PC-9 (cell line): Measurements from ENCODE around the gene CGB3. TPM values are rescaled to one million over a fixed set of nuclear protein-coding genes. Genes with fewer than 3 reads are reported as not detected.

Experiments used
- BruUV-seq: library from RNA; stranded (reverse); fragments of 400-500 nt; replicated peaks from 2 replicates; lab custom pipeline; 2021; lab: Mats Ljungman, UMichigan
- CTCF ChIA-PET: fragments of 300-600 bp; sonication (Branson Sonifier 250); formaldehyde crosslinking; loops from one replicate; lab custom pipeline; 2022; ENCODE audit warnings: antibody characterized with exemption; lab: Charles Lee
- POLR2A ChIA-PET: fragments of 300-600 bp; sonication (Branson Sonifier 250); formaldehyde crosslinking; loops from one replicate; lab custom pipeline; 2022; ENCODE audit warnings: antibody characterized with exemption; ENCODE audit not compliant: unreplicated experiment; lab: Charles Lee
- DNase-seq, 2 experiments: peaks; one replicate each; pipeline versions ENCODE4 v3.0.0 to v3.0.0-alpha.2; 2015 to 2022; ENCODE audit warnings: mixed read lengths in 1 of 2
- H2AFZ ChIP-seq: fragments of 200-600 bp; sonication (generic); 2 replicates; pipeline ENCODE4 v1.8.1; 2017; ENCODE audit warnings: antibody characterized with exemption
- H3F3A ChIP-seq: fragments of 200-600 bp; sonication (generic); 2 replicates; pipeline ENCODE4 v1.8.1; 2017; ENCODE audit warnings: antibody characterized with exemption, mild to moderate bottlenecking, low read depth; ENCODE audit not compliant: insufficient read depth
- H3K27ac ChIP-seq: fragments of 200-600 bp; sonication (generic); 2 replicates; pipeline ENCODE4 v1.6.1; 2016; ENCODE audit warnings: mixed run types
- H3K27me3 ChIP-seq: fragments of 200-600 bp; sonication (generic); 2 replicates; pipeline ENCODE4 v1.6.1; 2016; ENCODE audit warnings: low read depth, mixed run types; ENCODE audit not compliant: insufficient read depth
- H3K36me3 ChIP-seq: fragments of 200-600 bp; sonication (generic); 2 replicates; pipeline ENCODE4 v1.6.1; 2016; ENCODE audit warnings: low read depth, mixed run types
- H3K4me1 ChIP-seq: fragments of 200-600 bp; sonication (generic); replicated peaks from 2 replicates; pipeline ENCODE4 v1.6.1; 2016; ENCODE audit warnings: mixed run types; ENCODE audit not compliant: insufficient read depth
- H3K4me2 ChIP-seq: fragments of 200-600 bp; sonication (generic); 2 replicates; pipeline ENCODE4 v1.6.1; 2017; ENCODE audit warnings: mixed run types
- H3K4me3 ChIP-seq: fragments of 200-600 bp; sonication (generic); 2 replicates; pipeline ENCODE4 v1.6.1; 2016; ENCODE audit warnings: mixed run types
- H3K79me2 ChIP-seq: fragments of 200-600 bp; sonication (generic); 2 replicates; pipeline ENCODE4 v1.6.1; 2017; ENCODE audit warnings: low read depth, mixed run types
- H3K9me2 ChIP-seq: fragments of 200-600 bp; sonication (generic); 2 replicates; pipeline ENCODE4 v1.8.1; 2017; ENCODE audit warnings: mild to moderate bottlenecking; ENCODE audit not compliant: insufficient read depth
- H3K9me3 ChIP-seq: fragments of 200-600 bp; sonication (generic); 2 replicates; pipeline ENCODE4 v1.8.1; 2016; ENCODE audit warnings: low read depth; ENCODE audit not compliant: insufficient read depth
- H4K20me1 ChIP-seq: fragments of 200-600 bp; sonication (generic); 2 replicates; pipeline ENCODE4 v1.8.1; 2017; ENCODE audit not compliant: insufficient read depth
- CTCF ChIP-seq: fragments of 200-600 bp; sonication (generic); conservative IDR thresholded peaks from 2 replicates; pipeline ENCODE4 v1.6.1; 2017; ENCODE audit warnings: mixed run types, antibody characterized with exemption, mild to moderate bottlenecking, moderate library complexity
- EZH2 ChIP-seq: fragments of 200-600 bp; sonication (generic); IDR thresholded peaks from 2 replicates; pipeline ENCODE4 v1.8.0; 2017; ENCODE audit warnings: antibody characterized with exemption, low read depth
- intact Hi-C: fragments of 100-400 bp; cut with micrococcal nuclease; formaldehyde crosslinking; loops from one replicate; pipeline ENCODE4 v1.10.0; 2022; ENCODE audit not compliant: unreplicated experiment
- total RNA-seq: library from RNA; stranded (reverse); gene quantifications from 2 replicates; pipeline ENCODE4 v1.2.3, GENCODE V29; 2021

CGB3 gene
- total RNA-seq, 1 experiment from 2014 or later, result not detected

GRCh38 chr19:48988286-48988685, 35.8 kb downstream of the CGB3 start:
- Histone ChIP-seq H3K9me2 (no peaks in the 10 kb centered on the region), H3F3A (peaks cover 14% of the 10 kb centered on the region), H2AFZ (no peak overlapping the region), H3K4me2 (no peak overlapping the region), H3K79me2 (peaks cover 29% of the 10 kb centered on the region), H4K20me1 (no peaks in the 10 kb centered on the region; the same call in 1 of the 2 replicates), H3K36me3 (peaks cover 7% of the 10 kb centered on the region; the same call in 1 of the 2 replicates), H3K27ac (no peak overlapping the region), H3K4me1 (peaks cover 7% of the 10 kb centered on the region; the same call in 1 of the 2 replicates), H3K9me3 (no peaks in the 10 kb centered on the region), H3K4me3 (no peak overlapping the region), H3K27me3 (no peaks in the 10 kb centered on the region)
- CTCF ChIA-PET, result no interaction called here
- DNase-seq, result no peak
- POLR2A ChIA-PET, result interaction anchor here (0.7 kb wide), 1 partner anchor 170 kb away, joined by 9 read pairs; no protein-coding TSS in a partner anchor
- intact Hi-C loops, result no loop called here
- no TSS peak for BruUV-seq
- TF ChIP-seq EZH2, result no peak
- TF ChIP-seq CTCF, result no peak

GRCh38 chr19:48987323-48987722, 36.8 kb downstream of the CGB3 start:
- Histone ChIP-seq H3K79me2 (peaks cover 23% of the 10 kb centered on the region), H2AFZ (no peak overlapping the region), H3K27me3 (no peaks in the 10 kb centered on the region), H3F3A (peaks cover 9% of the 10 kb centered on the region), H3K36me3 (peaks cover 7% of the 10 kb centered on the region; the same call in 1 of the 2 replicates), H4K20me1 (no peaks in the 10 kb centered on the region; the same call in 1 of the 2 replicates), H3K4me1 (peaks cover 7% of the 10 kb centered on the region; the same call in 1 of the 2 replicates), H3K4me3 (no peak overlapping the region), H3K9me3 (no peaks in the 10 kb centered on the region), H3K9me2 (no peaks in the 10 kb centered on the region), H3K4me2 (no peak overlapping the region), H3K27ac (no peak overlapping the region)
- BruUV-seq, result no TSS peak
- intact Hi-C loops, result no loop called here
- TF ChIP-seq CTCF, result no peak
- TF ChIP-seq EZH2, result no peak
- DNase-seq, result no peak
- ChIA-PET CTCF (no interaction called here), POLR2A (interaction anchor here (0.7 kb wide), 1 partner anchor 68 kb away, joined by 4 read pairs; no protein-coding TSS in a partner anchor)

- Histone ChIP-seq H2AFZ (no peak overlapping the region), H3K4me2 (no peak overlapping the region), H3K79me2 (peaks cover 12% of the 10 kb centered on the region), H3K27ac (no peak overlapping the region), H3K9me2 (no peaks in the 10 kb centered on the region), H3K36me3 (peaks cover 7% of the 10 kb centered on the region; the same call in 1 of the 2 replicates), H3K4me3 (no peak overlapping the region), H3K4me1 (no peaks in the 10 kb centered on the region), H3K9me3 (no peaks in the 10 kb centered on the region), H4K20me1 (no peaks in the 10 kb centered on the region; the same call in 1 of the 2 replicates), H3F3A (peaks cover 9% of the 10 kb centered on the region), H3K27me3 (no peaks in the 10 kb centered on the region)
- TF ChIP-seq EZH2 (no peak), CTCF (no peak)
- CTCF ChIA-PET, result interaction anchor here (0.6 kb wide), 3 partner anchors 44 to 296 kb away, joined by 3 to 5 read pairs (median 4); no protein-coding TSS in a partner anchor
- POLR2A ChIA-PET, result no interaction called here
- no TSS peak for BruUV-seq
- no peak for DNase-seq
- intact Hi-C loops, result no loop called here
Observed at GRCh38 chr19:48986211-48986610, 37.9 kb downstream of the CGB3 start.
